H54 (cell line): ENCODE data around the gene ZNF609.

ENCODE experiments used
- DNase-seq: peaks from one replicate; pipeline ENCODE4 v3.0.0; 2011; ENCODE audit warnings: low spot score, mixed read lengths; ENCODE audit not compliant: insufficient read length
- FAIRE-seq: peaks from 3 replicates; lab custom pipeline; 2011; peaks lifted over from hg19 to GRCh38; lab: Jason Lieb, UNC
- POLR2A ChIP-seq: IDR thresholded peaks from 2 replicates; pipeline ENCODE4 v1.6.1; 2011; ENCODE audit warnings: low read depth, mild to moderate bottlenecking, low read length

ZNF609 gene

GRCh38 chr15:64717735-64718495 is 257.5 kb downstream of the ZNF609 start:
- no peak for TF ChIP-seq POLR2A
- no peak for FAIRE-seq
- DNase-seq: no peak

- DNase-seq (no peak), FAIRE-seq (no peak)
- TF ChIP-seq POLR2A: no peak
These were observed 259.8 kb downstream of the ZNF609 start for GRCh38 chr15:64720188-64720587.

GRCh38 chr15:64730151-64730550 is 269.8 kb downstream of the ZNF609 start:
- no peak for DNase-seq

GRCh38 chr15:64731012-64731804 is 270.8 kb downstream of the ZNF609 start:
- no peak for TF ChIP-seq POLR2A
- DNase-seq (peak; percentile 58), FAIRE-seq (no peak)

More at GRCh38 chr15:64730151-64730550, 269.8 kb downstream of the ZNF609 start:
- TF ChIP-seq POLR2A: no peak
- FAIRE-seq: no peak

- DNase-seq (no peak), FAIRE-seq (no peak)
- no peak for TF ChIP-seq POLR2A
These were observed 271.4 kb downstream of the ZNF609 start for GRCh38 chr15:64731805-64732151.

GRCh38 chr15:64732156-64732860 is 271.9 kb downstream of the ZNF609 start:
- TF ChIP-seq POLR2A: no peak
- no peak for FAIRE-seq
- DNase-seq: no peak
